Transverse colon (tissue), 4 donors: ENCODE results near the gene DCAF10.

Experiments
- CTCF ChIP-seq, 5 experiments: fragments of 200-600 bp in 3 of 5; fragments of 450-650 bp in 2 of 5; sonication (generic) in 3 of 5; IDR thresholded peaks; 1 replicate in 2 of 5; 2 replicates in 3 of 5; pipeline ENCODE4 v1.5.1; 2016 to 2017; ENCODE audit warnings: antibody characterized with exemption in 5 of 5, inconsistent platforms in 3 of 5, mild to moderate bottlenecking in 2 of 5, moderate library complexity in 1 of 5
- POLR2AphosphoS5 ChIP-seq, 3 donors: sonication (generic); formaldehyde crosslinking; IDR thresholded peaks; one replicate each; pipeline ENCODE4 v1.6.1; 2016; ENCODE audit warnings: antibody characterized with exemption in 3 of 3

- TF ChIP-seq CTCF (IDR thresholded peaks at IDR 0.05) (no peak), POLR2AphosphoS5 (IDR thresholded peaks at IDR 0.05) (no peak)
Observed at GRCh38 chr9:37775216-37775919, 25.2 kb upstream of the DCAF10 start.
